OCI-LY3 (cell line): Measurements from ENCODE around the gene FCHSD2.

Experiments used
- EZH2phosphoT487 ChIP-seq: fragments of 200-600 bp; shearing (Covaris generic); IDR thresholded peaks from 2 replicates; pipeline ENCODE4 v1.6.1; 2018; ENCODE audit warnings: antibody characterized with exemption, mixed run types, low read depth
- TF ChIP-seq, protein P1 (sequence below): fragments of 200-600, 300-600 bp; sonication (generic); IDR thresholded peaks from 2 replicates; pipeline ENCODE4 v1.5.1; 2014; ENCODE audit warnings: antibody characterized with exemption, low read length, low read depth

DNA sequence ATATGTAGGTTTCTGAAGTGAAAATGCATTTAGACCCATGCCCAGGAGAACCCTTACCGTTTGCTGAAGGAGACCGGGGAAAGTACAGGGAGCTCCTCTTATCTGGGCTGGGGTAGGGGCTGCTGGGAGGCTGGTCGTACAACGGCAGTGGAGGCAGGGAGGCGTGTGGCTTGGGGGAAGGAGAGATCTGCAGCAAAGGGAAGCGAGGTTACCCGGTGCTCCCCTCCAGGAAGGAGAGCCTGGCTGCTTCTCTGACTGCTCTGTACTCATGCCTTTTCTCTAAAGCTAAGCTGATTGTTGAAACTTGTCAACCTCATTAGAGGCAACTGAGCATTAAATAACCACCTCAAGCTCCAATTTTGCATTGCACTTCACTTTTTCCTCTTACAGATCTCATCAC, 300.7 kb downstream of the FCHSD2 start:
- TF ChIP-seq, protein P1, sequence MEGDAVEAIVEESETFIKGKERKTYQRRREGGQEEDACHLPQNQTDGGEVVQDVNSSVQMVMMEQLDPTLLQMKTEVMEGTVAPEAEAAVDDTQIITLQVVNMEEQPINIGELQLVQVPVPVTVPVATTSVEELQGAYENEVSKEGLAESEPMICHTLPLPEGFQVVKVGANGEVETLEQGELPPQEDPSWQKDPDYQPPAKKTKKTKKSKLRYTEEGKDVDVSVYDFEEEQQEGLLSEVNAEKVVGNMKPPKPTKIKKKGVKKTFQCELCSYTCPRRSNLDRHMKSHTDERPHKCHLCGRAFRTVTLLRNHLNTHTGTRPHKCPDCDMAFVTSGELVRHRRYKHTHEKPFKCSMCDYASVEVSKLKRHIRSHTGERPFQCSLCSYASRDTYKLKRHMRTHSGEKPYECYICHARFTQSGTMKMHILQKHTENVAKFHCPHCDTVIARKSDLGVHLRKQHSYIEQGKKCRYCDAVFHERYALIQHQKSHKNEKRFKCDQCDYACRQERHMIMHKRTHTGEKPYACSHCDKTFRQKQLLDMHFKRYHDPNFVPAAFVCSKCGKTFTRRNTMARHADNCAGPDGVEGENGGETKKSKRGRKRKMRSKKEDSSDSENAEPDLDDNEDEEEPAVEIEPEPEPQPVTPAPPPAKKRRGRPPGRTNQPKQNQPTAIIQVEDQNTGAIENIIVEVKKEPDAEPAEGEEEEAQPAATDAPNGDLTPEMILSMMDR = no peak
- no peak for TF ChIP-seq EZH2phosphoT487
